GM19240 (cell line): ENCODE measurements around the gene SSTR5.
"Not testable (repeated sequence)": the region's sequence is repeated elsewhere in the genome, so short reads cannot be mapped to it uniquely, and the experiment has no call there.

Experiments
- DNase-seq: peaks from one replicate; pipeline ENCODE4 v3.0.0; 2011; ENCODE audit warnings: low spot score; ENCODE audit not compliant: insufficient read length

Gene SSTR5

DNA sequence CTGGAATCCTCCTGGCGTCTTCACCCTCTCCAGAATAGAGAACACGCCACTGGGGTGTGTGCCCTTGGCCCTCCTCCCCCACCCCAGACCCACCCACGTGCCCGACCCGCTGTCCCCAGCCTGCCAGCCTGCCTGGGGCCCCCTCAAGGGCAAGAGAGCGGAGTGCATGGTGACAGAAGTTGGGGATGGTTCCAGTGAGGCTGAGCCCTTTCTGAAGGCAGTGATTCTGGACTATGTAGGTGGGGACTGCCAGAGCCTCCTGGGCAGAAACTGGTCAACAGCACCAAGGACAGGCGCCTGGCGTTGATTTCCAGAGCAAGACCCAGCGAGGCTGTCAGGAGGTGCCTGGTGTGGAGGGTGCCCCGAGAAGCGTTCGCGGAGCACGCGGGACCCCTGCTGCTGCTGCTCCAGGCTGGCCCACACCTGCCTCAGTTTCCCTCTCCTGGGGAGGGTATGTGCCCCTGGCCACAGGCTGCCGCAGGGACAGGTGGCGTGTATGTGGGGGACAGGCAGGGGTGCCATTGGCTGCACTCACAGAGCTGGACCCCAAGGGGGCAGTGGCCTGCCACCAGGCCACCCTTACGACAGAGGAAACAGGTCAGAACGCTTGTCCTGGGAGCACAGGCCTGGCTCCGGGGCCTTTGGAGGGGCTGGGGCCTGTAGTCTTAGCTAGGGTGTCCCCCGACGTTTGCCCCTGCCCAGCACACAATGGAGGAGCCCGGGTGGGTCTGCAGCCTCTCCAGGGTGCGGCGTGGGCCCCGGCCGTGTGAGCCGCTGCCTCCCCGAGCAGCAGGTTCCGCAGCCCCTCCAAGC is 1.2 kb downstream of the SSTR5 start:
- no peak for DNase-seq

DNA sequence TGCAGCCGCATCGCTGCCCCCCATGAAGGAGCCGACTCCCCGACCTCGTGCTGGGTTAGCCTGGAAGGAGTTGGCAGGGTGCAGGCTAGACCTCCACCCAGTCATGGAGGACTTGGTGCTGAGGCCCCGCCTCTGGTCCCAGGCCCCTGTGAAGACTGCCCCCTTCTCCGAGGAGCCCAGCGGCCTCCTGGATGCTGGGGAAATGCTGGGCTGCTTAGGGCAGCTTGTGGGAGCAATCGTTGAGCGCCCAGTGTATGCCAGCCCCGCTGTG is 1.8 kb downstream of the SSTR5 start:
- DNase-seq: no peak

DNA sequence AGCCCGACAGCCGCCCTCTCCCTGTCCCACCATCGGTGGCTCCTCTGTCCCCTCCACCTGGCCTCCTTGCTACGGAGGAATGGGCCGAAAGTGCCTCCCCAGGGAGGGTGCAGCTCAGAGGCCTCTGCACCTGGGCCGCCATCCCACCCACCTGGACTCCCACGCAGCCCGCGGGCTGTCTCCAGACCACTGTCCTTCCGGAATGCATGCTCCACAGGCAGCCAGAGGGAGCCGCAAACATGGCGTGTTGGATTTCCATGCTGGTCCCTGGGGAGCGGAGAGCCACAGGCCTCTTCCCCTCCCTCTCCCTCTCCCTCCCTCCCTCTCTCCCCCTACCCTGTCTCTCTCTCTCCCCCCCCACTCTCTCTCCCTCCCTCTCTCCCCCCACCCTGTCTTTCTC is 3.0 kb downstream of the SSTR5 start:
- no peak for DNase-seq

DNA sequence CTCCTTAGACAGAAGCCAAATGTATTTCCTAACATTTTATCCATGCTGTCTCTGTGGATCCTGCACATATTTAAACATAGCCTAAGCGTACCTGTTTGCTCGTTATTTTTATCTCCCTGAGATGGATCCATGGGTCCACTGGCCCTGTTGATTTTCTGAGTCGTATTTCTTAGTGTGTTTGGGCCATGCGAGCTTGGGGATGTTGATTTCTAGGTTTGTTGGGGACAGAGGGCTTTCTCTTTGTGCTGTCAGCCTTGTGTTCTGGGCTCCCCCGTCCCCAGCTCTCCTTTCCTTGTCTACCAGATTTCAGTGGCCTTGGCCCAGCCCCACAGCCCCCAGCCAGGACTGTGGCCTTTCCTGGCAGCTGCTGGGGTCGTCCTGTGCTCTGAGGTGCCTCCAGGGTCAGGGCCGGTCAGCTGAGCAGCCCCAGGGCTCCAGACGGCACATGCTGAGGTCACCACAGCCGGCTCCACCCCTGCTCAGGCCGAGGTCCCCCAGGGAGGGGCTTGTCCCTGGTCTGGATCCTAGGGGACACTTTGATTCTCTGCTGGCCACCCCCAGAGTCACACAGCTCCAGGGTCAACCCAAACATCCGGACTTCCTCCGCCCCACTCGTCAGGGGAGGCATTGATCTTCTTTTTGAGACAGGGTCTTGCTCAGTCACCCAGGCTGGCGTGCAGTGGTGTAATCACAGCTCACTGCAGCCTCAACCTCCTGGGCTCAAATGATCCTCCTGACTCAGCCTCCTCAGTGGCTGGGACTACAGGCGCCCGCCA is 4.4 kb downstream of the SSTR5 start:
- no peak for DNase-seq

DNA sequence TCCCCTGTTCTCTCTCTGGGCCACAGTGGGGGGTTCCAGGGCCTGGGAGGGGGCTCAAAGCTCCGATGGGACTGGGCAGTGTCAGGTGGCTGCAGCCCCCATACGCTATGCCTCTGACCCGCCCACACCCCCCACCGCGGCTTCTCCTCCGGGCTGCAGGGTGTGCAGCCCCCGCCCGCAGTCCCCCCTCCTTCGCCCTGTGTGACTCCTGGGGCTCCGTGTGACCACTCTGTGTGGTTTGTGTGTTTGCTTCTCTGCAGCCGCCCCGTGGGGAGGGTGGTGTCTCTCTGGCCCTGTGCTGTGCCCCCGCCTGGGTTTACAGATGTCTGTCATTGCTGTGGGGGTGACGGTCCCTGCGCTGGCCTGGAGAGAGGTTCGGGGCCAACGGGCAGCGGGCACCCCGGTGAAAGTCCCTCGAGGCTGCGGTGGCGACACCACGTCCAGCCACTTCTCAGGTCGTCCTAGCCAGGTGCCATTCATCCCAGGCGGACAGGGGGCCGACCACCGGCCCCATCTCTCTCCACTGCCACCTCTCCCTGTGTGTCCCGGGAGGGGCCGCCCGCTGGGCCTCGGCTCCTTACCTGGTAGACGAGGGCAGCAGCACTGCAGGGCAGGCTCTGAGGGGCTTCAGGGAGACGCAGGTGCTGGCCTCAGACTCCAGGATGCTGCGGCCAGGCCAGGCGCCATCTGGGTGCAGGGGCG is 5.5 kb downstream of the SSTR5 start:
- no peak for DNase-seq

DNA sequence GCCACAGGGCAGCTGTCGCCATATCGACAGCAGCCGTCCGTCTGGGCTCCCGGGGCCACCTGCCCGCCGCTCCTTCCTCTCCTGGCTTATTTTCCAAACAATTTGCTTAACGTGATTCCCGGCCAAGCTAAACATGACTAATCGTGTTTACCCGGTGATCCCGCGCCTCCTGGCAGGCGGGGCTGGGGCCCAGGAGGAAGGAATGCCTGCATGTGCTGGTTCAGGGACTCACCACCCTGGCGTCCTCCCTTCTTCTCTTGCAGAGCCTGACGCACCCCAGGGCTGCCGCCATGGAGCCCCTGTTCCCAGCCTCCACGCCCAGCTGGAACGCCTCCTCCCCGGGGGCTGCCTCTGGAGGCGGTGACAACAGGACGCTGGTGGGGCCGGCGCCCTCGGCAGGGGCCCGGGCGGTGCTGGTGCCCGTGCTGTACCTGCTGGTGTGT is 6.1 kb downstream of the SSTR5 start:
- no peak for DNase-seq

DNA sequence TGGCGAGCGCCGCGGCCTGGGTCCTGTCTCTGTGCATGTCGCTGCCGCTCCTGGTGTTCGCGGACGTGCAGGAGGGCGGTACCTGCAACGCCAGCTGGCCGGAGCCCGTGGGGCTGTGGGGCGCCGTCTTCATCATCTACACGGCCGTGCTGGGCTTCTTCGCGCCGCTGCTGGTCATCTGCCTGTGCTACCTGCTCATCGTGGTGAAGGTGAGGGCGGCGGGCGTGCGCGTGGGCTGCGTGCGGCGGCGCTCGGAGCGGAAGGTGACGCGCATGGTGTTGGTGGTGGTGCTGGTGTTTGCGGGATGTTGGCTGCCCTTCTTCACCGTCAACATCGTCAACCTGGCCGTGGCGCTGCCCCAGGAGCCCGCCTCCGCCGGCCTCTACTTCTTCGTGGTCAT is 6.8 kb downstream of the SSTR5 start:
- no peak for DNase-seq

DNA sequence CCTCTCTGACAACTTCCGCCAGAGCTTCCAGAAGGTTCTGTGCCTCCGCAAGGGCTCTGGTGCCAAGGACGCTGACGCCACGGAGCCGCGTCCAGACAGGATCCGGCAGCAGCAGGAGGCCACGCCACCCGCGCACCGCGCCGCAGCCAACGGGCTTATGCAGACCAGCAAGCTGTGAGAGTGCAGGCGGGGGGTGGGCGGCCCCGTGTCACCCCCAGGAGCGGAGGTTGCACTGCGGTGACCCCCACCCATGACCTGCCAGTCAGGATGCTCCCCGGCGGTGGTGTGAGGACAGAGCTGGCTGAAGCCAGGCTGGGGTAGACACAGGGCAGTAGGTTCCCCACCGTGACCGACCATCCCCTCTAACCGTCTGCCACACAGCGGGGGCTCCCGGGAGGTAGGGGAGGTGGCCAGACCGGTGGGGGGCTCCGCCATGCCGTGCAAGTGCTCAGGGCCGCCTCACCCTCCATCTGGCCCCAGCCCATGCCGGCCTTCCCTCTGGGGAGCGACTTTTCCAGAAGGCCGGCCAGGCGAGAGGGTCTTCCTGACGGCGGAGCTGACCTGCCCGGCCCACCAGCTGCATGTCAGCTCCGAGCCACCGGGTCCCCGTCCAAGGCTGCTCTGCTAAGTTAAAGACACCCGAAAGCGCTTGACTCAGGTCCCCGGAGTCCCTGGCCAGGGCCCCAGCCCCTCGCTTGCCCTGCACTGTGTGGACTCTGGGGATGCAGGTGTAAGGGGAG is 7.4 kb downstream of the SSTR5 start:
- DNase-seq: no peak

DNA sequence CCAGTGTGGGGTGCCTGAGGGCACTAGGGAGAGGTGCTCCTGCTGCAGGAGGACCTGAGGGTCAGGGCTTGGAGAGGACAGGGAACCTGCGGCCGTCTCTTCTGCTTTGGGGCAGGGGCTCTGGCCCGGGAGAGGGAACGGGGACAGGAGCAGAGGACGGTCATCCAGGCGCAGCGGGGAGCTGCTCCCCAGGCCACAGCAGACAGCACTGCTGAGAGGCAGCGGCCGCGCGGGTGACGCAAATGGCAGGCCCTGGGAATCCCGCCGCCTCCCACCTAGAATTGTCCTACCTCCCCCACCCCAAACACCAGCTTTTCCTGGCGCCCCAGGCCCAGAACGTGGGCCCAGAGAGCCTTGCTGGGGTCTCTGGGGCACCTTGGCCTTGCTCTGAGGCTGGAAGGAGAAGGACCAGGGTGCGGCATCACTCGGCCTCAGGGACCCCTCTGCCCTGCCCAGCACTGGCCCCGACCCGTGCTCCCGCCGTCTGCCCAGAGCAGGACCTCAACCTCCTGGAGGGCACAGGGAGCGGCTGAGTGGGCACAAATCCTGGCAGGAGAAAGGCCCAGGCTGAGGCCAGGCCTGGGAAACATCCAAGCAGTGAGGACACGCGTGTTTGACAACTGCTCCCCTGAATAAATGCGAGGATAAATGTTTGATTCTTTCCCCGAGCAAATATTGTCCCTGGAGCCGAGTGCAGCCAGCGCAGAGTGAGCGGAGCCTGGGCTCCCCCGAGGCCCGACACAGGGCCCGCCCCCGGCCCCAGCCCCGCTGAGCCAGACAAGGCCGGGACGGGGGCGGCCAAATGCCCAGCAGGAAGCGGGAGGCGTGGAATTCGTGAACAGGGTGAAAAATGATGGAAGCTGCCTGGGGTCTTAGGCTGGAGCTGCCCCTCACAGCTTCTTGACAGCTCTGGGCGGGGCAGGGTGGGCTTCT is 8.5 kb downstream of the SSTR5 start:
- no peak for DNase-seq

DNA sequence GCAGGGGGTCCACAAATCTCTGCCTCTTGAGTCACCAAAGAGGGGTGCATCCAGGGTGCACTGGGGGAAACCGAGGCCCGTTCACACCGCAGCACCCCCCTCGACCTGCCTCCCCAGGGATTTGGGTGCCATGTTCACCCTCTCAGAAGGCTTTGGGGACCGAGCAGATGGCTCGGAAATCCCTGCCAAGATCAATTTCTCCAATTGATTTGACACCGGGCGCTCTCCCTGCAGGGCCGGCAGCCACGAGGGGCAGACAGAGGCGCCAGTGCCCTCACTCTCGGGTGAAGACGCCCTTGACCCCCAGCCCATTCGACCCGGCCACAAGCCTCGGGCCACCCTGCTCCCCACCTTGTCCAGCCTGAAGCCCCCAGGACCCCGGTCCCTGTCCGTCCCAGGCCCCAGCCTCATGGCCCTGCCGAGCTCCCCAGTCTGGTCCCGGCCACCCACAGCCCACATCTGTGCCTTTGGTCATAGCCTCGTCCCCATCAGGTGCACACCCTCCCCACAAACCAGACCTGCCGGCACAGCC is 9.3 kb downstream of the SSTR5 start:
- DNase-seq: no peak

DNA sequence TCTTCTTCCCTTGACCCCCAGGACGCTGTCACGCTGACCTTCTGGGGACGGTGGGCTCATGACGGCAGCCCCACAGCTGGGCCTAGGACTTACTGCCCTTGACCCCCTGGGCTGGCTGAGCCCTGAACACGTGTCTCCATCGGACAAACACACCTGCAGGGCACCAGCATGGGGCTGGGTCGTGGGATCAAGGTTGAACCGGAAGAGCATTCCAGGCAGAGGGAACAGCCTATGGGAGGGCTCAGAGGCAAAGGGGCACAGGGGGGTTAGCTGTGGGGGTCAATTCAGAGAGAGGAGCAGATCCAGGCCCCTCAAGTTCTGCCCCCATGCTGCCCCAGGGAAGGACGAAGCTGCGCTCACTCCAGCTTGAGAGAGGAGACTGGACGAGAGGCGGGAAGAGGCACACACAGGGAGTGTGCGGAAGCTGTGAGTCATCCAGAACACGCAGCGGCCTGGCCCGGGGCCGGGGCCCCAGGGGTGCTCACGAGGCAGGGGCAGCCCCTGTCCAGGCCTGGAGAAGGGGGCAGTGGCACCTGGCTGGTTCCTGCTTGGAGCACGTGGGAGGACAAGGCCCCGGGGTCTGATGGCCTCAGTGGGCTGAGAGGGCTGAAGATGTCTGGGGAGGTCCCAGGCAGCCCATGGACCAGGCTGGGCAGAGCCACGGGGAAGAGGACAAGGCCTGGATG is 9.9 kb downstream of the SSTR5 start:
- DNase-seq: no peak

DNA sequence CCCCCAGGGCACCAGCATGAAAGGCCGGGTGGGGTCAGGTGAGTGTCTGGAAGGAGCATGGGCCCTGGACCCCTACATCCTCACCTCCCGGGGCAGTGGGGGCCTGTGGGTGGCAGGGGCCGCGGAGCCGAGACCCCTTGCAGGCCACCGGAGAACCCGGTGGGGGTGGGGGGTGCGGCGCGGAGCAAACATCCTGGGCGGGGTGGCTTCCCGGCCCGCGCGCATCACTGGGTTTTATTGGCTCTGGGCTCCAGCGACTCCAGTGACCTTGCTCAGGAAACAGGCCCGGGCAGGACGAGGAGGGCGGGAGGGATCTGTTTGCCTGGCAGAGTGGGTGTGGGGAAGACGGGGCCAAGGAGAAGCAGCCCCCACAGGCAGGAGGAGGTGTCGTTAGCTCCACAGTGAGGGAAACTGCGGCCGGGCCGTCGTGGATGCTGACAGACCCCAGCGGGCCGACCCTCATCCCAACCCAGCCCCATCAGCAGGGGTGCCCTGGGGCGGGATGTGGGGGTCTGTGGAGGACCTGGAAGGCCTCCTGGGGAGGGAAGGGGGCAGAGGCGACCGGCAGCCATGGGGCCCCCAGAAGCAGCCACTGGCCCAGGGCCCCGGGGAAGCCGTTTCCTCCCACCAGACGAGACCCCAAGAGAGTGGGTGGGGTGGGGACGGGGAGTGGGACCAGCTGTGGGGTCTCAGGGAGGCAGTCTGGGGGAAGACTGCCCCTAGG is 10.6 kb downstream of the SSTR5 start:
- DNase-seq: no peak

DNA sequence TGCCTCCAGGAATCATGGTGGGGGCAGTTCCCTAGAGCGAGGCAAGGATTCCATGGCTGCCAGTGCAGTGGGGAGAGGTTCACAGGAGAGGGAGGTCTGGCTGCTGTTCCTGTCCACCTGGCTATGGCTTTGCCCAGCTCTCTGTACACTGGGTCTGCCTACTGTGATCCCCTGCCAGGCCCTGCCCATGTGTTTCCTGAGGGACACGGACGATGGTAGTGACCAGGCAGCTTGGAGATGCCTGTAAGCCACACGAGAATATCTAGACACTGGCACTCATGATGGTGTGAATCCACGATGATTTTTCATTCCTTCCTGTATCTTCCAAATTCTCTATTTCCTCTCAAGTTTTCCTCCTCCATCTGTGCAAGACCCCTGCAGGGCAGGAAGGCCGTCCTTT is 12.4 kb downstream of the SSTR5 start:
- no peak for DNase-seq

DNA sequence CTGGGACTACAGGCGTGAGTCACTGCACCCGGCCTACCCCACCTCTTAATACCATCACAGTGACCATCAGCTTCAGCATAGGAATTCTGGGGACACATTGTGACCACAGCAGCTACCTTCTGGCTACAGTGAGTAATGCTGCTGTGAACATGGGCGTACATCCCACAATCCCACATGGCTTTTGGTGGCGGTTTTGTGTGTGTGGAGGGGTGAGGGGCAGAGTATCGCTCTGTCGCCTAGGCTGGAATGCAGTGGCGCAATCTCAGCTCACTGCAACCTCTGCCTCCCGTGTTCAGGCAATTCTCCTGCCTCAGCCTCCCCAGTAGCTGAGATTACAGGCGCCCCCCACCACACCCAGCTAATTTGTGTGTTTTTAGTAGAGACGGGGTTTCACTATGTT is 13.9 kb downstream of the SSTR5 start:
- DNase-seq: not testable (repeated sequence)

DNA sequence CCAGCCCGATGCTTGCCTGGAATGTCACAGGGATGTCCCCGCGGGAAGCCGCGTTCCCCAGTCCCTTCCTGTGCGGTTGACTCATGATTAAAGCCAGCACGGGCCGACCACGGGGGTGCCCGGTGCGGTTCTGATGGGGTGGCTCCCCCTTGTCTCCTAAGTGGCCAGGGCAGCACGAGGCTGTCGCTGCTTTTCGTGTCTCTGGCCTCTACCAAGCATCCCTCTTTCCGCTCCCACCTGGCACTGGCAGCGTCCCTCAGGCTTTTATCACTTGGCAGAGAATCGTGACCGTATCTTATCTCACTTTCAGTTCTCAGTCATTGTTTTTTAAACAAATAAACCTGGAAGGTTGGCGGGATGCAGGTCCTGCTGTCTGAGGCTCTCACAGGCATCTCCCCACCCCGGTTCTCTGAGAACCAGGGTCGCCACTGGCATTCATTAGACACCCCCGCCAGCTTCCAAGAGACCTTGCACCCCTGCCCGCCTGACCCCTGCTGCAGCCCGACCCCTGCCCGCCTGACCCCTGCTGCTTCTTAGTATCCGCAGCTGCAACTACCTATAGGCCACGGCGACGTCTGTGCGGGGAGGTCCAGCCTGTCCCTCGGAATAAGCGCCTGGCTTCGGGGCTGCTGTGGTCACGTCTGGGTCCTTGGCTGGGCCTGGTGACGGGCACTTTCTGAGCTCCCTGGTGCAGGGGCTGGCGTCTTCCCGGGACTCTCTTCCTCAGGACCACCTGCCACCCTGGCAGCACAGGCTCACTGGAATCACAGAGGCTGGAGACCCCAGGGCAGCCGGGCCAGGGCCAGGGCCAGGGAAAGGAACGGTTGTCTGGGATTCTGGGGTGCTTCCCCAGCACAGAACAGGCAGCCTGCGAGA is 16.0 kb downstream of the SSTR5 start:
- DNase-seq: no peak

DNA sequence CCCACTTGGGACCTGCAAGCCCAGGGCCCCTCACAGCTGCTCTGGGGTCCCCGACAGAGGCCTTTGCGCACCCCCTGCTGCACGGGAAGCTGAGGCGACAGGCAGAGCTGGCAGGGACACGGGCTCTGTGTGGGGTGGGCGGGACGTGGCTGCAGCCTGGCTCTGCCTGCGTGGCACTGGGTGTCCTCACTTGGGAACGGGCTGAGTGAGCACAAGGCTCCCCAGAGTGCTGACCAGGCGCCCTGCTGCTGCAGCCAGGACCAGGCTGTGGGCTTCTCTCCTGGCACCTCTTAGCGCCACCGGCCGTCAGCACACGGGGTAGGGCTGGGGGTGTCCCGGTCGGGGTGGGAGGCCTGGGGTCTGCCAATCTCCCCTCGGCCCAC is 16.9 kb downstream of the SSTR5 start:
- DNase-seq: no peak

DNA sequence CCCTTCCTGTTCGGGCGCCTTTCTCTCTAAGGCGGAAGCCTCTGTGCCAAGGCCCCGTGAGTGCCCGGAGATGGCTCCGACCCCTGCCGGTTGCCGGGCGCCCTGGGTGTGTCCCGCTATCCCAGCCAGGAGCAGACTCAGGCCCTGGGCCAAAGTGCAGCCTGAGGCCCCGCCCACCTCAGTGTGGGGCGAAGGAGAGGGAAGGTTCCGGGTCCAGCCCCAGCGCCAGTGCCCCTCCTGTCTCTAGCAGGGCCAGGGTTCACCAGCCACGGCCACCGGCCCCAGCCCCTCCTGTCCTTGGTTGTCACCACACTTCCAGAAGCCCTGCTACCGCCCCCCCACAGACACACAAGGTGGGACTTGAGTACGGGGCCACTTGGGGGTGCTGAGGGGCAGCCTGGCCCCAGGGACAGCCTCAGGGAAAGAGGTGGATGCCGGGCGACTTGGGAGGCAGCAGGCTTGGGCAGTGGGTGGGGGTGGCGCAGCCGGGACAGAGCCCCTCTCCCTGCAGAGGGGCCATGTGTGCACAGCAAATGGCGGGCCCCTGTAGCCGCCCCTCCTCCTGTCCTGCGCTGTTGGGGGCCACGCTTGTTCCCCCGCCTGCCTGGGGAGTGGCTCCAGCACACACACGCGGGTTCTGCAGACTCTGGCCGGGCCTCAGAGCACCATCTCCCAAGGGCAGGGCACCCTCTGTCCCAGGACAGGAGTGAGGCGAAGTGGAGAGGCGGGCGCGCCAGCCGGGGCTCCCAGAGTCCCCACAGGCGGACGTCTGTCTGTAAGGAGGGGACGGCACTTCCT is 17.5 kb downstream of the SSTR5 start:
- DNase-seq: no peak
